ENCODE measurements around the gene ICAM1. TPM values are rescaled to one million over a fixed set of nuclear protein-coding genes. Genes with fewer than 3 reads are reported as not detected.

The ICAM1 gene
- total RNA-seq, 1 donor from 2014 or later, result 31.8 TPM

- Mint-ChIP-seq H3K4me3 (ENCODE audit: unreplicated experiment) (peak overlapping the region; percentile 95), H3K4me1 (ENCODE audit: unreplicated experiment) (peaks cover 25% of the 10 kb centered on the region), H3K27ac (ENCODE audit: unreplicated experiment) (peak overlapping the region; percentile 99), H3K36me3 (ENCODE audit: unreplicated experiment) (peaks cover 10% of the 10 kb centered on the region), H3K9me3 (ENCODE audit: unreplicated experiment) (no peaks in the 10 kb centered on the region), H3K27me3 (ENCODE audit: unreplicated experiment) (no peaks in the 10 kb centered on the region)
- DNase-seq (ENCODE audit: extremely low spot score, unreplicated experiment), result no peak
- TF ChIP-seq CTCF (IDR thresholded peaks at IDR 0.05), result peak; percentile 25
These were observed 61.4 kb downstream of the ICAM1 start for GRCh38 chr19:10332158-10332964.

GRCh38 chr19:10332965-10333757, 62.2 kb downstream of the ICAM1 start, which contains the start of gene RAVER1:
Gene RAVER1 (minus strand): TSS chr19:10333529. CDS start chr19:10333507, 22 bp downstream.
- Mint-ChIP-seq H3K27ac (ENCODE audit: unreplicated experiment) (peak within 1 kb of the TSS; percentile 99), H3K9me3 (ENCODE audit: unreplicated experiment) (no peaks in the 10 kb centered on the region), H3K36me3 (ENCODE audit: unreplicated experiment) (peaks cover 10% of the 10 kb centered on the region), H3K27me3 (ENCODE audit: unreplicated experiment) (no peaks in the 10 kb centered on the region), H3K4me1 (ENCODE audit: unreplicated experiment) (peaks cover 25% of the 10 kb centered on the region), H3K4me3 (ENCODE audit: unreplicated experiment) (peak within 1 kb of the TSS; percentile 95)
- no peak for TF ChIP-seq CTCF (IDR thresholded peaks at IDR 0.05)
- peak; percentile 99 for DNase-seq (ENCODE audit: extremely low spot score, unreplicated experiment)

- Mint-ChIP-seq H3K4me1 (ENCODE audit: unreplicated experiment) (peaks cover 25% of the 10 kb centered on the region), H3K4me3 (ENCODE audit: unreplicated experiment) (peak overlapping the region; percentile 95), H3K9me3 (ENCODE audit: unreplicated experiment) (no peaks in the 10 kb centered on the region), H3K36me3 (ENCODE audit: unreplicated experiment) (peaks cover 7% of the 10 kb centered on the region), H3K27me3 (ENCODE audit: unreplicated experiment) (no peaks in the 10 kb centered on the region), H3K27ac (ENCODE audit: unreplicated experiment) (peak overlapping the region; percentile 99)
- no peak for TF ChIP-seq CTCF (IDR thresholded peaks at IDR 0.05)
- DNase-seq (ENCODE audit: extremely low spot score, unreplicated experiment), result no peak
These were observed 63.1 kb downstream of the ICAM1 start for GRCh38 chr19:10333758-10334587.

- peak overlapping the region; percentile 95 for H3K4me3 Mint-ChIP-seq (ENCODE audit: unreplicated experiment)
These were observed 63.9 kb downstream of the ICAM1 start for GRCh38 chr19:10334588-10335351.

More at GRCh38 chr19:10334588-10335351, 63.9 kb downstream of the ICAM1 start:
- H3K27me3 Mint-ChIP-seq (ENCODE audit: unreplicated experiment), result no peaks in the 10 kb centered on the region
- peaks cover 25% of the 10 kb centered on the region for H3K4me1 Mint-ChIP-seq (ENCODE audit: unreplicated experiment)
- H3K27ac Mint-ChIP-seq (ENCODE audit: unreplicated experiment), result peak overlapping the region; percentile 99
- peaks cover 3% of the 10 kb centered on the region for H3K36me3 Mint-ChIP-seq (ENCODE audit: unreplicated experiment)
- no peak for TF ChIP-seq CTCF (IDR thresholded peaks at IDR 0.05)
- peak; percentile 97 for DNase-seq (ENCODE audit: extremely low spot score, unreplicated experiment)
- H3K9me3 Mint-ChIP-seq (ENCODE audit: unreplicated experiment), result no peaks in the 10 kb centered on the region
